Suppressor macrophage treated with lipopolysaccharide for 1 hour (primary cell): ENCODE results near the gene BAZ2B.
"Not testable (repeated sequence)": the region's sequence is repeated elsewhere in the genome, so short reads cannot be mapped to it uniquely, and the experiment has no call there.

Source experiments
- DNase-seq, 3 donors: peaks; one replicate each; pipeline ENCODE4 v3.0.0-alpha.2; 2020 to 2022

The BAZ2B gene

DNA sequence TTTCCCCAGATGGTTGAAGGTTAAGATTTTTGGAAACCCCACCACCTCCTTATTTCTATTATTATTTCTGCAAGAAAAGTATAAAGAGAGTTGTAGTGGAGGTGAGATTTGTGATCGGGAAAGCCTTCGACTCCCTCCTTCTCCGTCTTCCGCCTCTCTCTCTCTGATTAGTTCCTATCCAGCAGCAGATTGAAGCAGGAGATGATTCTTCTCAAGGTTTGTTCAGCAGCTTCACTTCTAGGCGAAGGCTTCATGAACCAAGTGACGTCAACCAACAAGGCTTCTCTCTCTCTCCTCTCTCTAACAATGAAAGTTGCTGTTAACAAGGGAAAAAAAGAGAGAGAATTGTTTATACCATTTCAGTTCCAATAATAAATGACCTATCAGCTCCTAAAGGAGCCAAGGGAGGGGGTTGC is at the start of gene BAZ2B:
BAZ2B (minus strand) TSS at position 263 of the 416 bp plus-strand sequence. CDS start 137,829 bp downstream, outside the sequence.
- DNase-seq = peak; percentile 63 to 76 (median 68)

- peak in 1 of 3 donors; percentile 27 for DNase-seq
Observed at GRCh38 chr2:159661286-159661685, 44.9 kb upstream of the BAZ2B start.

DNA sequence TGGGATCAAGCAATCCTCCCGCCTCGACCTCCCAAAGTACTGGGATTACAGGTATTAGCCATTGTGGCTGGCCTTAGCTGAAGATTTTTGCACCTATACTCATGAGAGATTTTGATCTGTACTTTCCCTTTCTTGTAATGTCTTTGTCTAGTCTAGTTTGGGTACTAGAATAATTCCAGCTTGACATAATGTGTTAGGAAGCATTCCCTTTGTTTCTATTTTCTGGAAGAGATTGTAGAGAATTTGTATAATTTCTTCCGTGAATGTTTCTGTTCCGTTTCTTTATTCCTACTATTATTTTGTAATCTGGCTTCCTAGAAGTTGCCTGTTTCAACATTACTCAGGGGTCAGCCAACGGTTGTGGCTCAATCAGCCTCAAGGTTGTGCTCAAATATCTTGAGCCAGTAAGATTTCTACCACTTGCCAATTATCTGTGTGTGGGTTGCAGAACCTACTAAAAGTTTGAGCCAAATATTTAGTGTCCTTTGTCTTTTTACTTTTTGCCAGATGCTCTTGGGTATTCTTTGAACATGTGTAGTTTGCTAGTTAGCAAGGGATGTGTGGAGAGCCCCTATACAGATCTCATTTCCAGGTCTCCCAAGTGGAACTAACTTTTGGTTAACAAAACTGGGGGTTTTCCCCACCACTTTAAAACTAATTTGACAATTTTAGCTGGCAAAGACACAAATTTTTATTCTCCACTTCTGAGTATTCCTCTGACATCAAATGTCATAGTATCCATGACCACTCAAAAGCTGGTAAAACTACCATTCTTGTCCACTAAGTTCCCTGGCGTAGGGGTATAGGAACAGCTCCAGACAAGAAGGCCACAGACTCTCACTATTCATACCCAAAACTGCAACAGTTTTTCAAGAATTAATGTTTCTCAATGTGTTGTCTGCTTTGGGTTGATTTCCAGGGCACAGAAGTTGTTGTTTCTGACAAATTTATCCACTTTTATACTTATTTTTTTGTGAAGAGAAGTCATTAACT is 42.8 kb upstream of the BAZ2B start:
- peak; percentile 42 to 71 (median 48) for DNase-seq

GRCh38 chr2:159653962-159654361 is 37.6 kb upstream of the BAZ2B start:
- DNase-seq = no peak

GRCh38 chr2:159651884-159652283 is 35.5 kb upstream of the BAZ2B start:
- no peak for DNase-seq

DNA sequence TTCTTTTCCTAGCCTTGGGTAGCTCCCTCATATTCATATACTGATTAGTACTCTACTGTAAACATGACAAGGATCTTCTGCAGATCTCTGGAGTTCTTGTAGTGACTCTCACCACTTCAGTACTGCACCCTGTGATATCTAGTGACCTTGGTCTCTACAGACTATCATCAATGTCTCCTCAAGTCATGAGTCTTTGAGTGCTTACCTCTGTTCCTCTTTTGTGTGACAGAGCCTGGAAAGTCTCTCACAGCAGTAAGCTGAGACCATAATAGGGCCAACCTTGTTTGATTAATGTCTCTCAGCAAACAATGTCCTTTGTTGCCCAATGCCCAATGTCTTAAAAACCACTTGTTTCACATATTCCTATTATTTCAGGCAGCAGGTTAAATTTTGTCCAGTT is 34.2 kb upstream of the BAZ2B start:
- no peak for DNase-seq

DNA sequence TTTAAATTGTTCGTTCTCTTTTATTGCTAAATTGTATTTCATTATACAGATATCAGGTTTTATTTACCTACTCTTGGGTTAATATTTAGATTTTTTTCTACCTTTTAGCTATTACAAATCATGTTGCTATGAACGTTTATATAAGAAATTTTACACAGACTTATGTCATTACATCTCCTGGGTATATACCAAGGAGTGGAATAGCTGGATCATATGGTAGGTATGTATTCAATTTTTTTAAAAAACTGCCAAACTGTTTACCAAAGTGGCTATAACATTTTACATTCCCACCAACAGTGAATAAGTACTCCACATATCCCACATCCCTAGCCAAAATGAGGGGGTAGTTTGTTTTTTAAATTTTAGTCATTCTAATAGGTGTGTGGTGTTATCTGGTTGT is 32.3 kb upstream of the BAZ2B start:
- no peak for DNase-seq

DNA sequence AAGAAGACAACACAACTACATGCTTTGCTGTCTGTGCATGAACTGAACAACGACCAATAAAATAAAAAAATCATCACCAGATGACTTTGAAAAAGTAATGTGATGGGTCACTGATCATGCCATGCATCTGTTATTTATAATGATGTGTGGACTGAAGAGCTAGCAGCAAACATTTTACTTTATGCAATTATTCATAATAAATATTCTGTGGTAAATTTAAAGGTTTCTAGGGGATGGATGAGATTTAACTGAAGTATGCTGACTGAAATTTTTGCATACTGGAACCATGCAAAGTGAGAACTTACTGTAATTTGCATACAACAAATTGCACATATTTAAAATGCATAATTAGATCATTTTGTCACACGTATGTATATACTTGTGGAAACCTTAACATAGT is 31.3 kb upstream of the BAZ2B start:
- DNase-seq = no peak

GRCh38 chr2:159640176-159640575 is 23.8 kb upstream of the BAZ2B start:
- no peak for DNase-seq

GRCh38 chr2:159639712-159640111 is 23.4 kb upstream of the BAZ2B start:
- no peak for DNase-seq

- DNase-seq = no peak
Observed at GRCh38 chr2:159639071-159639470, 22.7 kb upstream of the BAZ2B start.

GRCh38 chr2:159637988-159638501 is 21.7 kb upstream of the BAZ2B start:
- no peak for DNase-seq

DNA sequence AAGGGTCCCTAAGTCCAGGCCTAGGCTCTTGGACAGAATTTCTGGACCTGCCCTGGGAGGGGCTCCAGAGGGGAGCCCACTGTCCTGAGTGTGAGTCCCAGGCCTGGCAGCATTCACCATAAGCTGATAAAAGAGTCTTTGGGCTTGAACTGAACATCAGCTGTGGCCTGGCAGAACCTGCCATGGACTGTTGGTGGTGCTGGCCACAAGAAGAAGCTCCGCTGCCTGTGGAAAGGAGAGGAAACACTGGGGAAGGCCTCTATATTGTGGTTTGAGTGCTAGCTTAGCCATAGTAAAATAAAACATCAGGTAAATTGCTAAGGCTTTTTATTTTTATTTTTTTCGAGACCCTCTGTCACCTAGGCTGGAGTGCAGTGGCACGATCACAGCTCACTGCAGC is 20.9 kb upstream of the BAZ2B start:
- DNase-seq = no peak

GRCh38 chr2:159635006-159635789 is 18.9 kb upstream of the BAZ2B start:
- DNase-seq = peak; percentile 15 to 57 (median 49)

DNA sequence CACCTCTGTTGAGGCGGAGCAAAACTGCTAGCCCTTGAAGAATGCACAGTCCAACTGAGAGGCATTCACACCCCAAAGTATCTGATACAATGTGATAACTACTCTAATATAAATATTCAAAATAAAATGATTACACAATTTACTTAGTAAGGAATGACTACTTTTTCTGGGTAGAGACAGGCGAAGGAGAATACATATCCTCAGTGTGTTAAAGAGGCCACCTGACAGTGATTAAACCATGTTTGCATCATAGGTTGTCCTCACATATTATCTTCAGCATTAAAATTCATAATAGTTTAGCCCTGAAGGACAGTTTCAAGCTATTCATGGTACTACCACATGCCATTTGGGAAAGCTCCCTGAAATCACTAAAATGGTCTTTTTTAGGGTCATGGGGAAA is 16.9 kb upstream of the BAZ2B start:
- DNase-seq = no peak

DNA sequence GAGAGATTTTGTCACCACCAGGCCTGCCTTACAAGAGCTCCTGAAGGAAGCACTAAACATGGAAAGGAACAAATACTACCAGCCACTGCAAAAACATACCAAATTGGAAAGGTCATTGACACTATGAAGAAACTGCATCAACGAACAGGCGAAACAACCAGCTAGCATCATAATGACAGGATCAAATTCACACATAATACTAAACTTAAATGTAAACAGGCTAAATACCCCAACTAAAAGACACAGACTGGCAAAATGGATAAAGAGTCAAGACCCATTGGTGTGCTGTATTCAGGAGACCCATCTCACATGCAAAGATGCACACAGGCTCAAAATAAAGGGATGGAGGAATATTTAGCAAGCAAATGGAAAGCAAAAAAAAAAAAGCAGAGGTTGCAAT is 9.3 kb upstream of the BAZ2B start:
- DNase-seq = not testable (repeated sequence)

DNA sequence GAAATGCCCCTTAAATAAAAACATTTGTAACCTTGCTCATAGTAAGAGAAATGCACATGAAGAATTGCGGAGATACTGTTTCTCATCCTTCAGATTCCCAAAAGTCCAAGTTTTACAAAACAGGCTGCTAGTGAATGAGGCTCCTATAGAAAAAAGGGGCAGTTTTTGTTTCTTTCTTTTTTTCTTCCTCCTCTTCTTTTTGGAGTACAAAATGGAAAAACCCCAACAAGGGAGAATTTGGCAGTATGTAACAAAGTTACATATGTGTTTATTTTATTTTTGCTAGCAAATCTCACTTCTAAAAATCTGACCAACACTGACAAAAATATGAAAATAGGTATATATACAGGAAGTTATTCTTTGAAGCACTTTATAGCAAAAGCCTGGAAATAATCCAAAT is 7.1 kb upstream of the BAZ2B start:
- DNase-seq = no peak

- no peak for DNase-seq
Observed at GRCh38 chr2:159622966-159623365, 6.6 kb upstream of the BAZ2B start.

DNA sequence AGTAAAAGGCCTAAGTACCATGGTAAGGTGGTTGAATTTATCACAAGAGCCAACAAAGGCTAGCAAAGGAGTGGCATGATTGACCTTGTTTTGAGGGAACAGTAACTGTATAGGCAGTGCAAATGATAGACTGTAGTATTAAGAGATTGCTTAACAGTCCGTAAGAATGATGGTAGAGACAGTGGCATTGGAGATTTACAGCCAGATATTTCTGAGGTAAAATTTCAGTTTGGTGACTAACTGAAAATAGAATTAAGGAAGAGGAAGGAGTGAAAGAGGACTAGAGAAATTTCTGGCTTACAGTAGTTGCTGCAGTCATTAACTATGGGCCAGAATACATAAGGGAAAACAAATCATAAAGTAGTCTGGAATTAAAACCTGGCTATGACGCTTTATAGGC is 4.4 kb upstream of the BAZ2B start:
- DNase-seq = peak in 2 of 3 donors; percentile 35 to 38

DNA sequence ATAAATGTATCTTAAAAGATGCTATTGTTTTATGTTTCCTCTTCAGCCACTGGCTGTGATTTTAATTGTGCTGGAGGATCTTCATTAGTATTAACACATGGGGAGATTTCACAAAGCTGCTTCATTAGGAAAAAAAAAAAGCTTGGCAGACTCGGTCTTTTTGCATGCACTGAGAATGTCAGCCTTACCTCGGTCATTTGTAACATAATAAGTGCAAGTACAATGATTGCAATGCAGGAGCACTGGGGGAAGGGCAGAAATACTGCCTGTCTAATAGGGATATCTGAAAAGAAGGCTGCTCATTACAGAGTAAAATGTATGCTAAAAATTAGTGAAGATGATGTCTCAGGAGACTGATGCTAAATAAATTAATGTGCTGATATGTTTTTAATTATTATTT is 1.3 kb upstream of the BAZ2B start:
- DNase-seq = no peak

GRCh38 chr2:159617100-159617499 is 752 bp upstream of the BAZ2B start:
- DNase-seq = no peak

- peak; percentile 89 to 95 (median 93) for DNase-seq
Observed at GRCh38 chr2:159615367-159616285, 722 bp downstream of the BAZ2B start.
